ENCODE data around the gene UHRF1.
A peak's percentile ranks its signal among the peaks of the same experiment; 100 is the strongest.
"Not testable (repeated sequence)": the region's sequence is repeated elsewhere in the genome, so short reads cannot be mapped to it uniquely, and the experiment has no call there.

UHRF1 gene

GRCh38 chr19:4909156-4909896 is at the start of gene UHRF1:
Gene UHRF1, plus strand, starts transcription at chr19:4909501. Its CDS starts 1,385 bp downstream, at chr19:4910886.
- peak; percentile 16 to 18 for DNase-seq

- DNase-seq, result no peak
Observed at GRCh38 chr19:4859697-4860096, 49.6 kb upstream of the UHRF1 start.

GRCh38 chr19:4861147-4861546 is 48.2 kb upstream of the UHRF1 start:
- no peak for DNase-seq

GRCh38 chr19:4866595-4867424 is 42.5 kb upstream of the UHRF1 start:
- DNase-seq, result peak; percentile 34 to 59

- DNase-seq, result peak; percentile 75 to 91
Observed at GRCh38 chr19:4867534-4868285, 41.6 kb upstream of the UHRF1 start, which contains the start of gene PLIN3. Gene PLIN3, minus strand, starts transcription at chr19:4867667. Its CDS starts 6,273 bp downstream, at chr19:4861394.

- no peak for DNase-seq
Observed at GRCh38 chr19:4868286-4868834, 40.9 kb upstream of the UHRF1 start.

- peak; percentile 89 to 92 for DNase-seq
Observed at GRCh38 chr19:4870025-4870700, 39.1 kb upstream of the UHRF1 start.

- no peak for DNase-seq
Observed at GRCh38 chr19:4871711-4872110, 37.6 kb upstream of the UHRF1 start.

GRCh38 chr19:4873930-4874329 is 35.4 kb upstream of the UHRF1 start:
- DNase-seq, result no peak

GRCh38 chr19:4877753-4878490 is 31.4 kb upstream of the UHRF1 start:
- no peak for DNase-seq

GRCh38 chr19:4878491-4878968 is 30.8 kb upstream of the UHRF1 start:
- peak; percentile 26 to 61 for DNase-seq

- no peak for DNase-seq
Observed at GRCh38 chr19:4879041-4879440, 30.3 kb upstream of the UHRF1 start.

GRCh38 chr19:4882874-4883273 is 26.4 kb upstream of the UHRF1 start:
- DNase-seq, result not testable (repeated sequence)

GRCh38 chr19:4884993-4885392 is 24.3 kb upstream of the UHRF1 start:
- not testable (repeated sequence) for DNase-seq

GRCh38 chr19:4887803-4888202 is 21.5 kb upstream of the UHRF1 start:
- not testable (repeated sequence) for DNase-seq

GRCh38 chr19:4889034-4889815 is 20.1 kb upstream of the UHRF1 start:
- no peak for DNase-seq

GRCh38 chr19:4891066-4891465 is 18.2 kb upstream of the UHRF1 start:
- DNase-seq, result no peak

GRCh38 chr19:4892962-4893361 is 16.3 kb upstream of the UHRF1 start:
- not testable (repeated sequence) for DNase-seq

- no peak for DNase-seq
Observed at GRCh38 chr19:4896372-4896771, 12.9 kb upstream of the UHRF1 start.

GRCh38 chr19:4897146-4897545 is 12.2 kb upstream of the UHRF1 start:
- DNase-seq, result peak in 1 of 2 experiments; percentile 4
